ENCODE measurements around the gene DAAM2.

DNA sequence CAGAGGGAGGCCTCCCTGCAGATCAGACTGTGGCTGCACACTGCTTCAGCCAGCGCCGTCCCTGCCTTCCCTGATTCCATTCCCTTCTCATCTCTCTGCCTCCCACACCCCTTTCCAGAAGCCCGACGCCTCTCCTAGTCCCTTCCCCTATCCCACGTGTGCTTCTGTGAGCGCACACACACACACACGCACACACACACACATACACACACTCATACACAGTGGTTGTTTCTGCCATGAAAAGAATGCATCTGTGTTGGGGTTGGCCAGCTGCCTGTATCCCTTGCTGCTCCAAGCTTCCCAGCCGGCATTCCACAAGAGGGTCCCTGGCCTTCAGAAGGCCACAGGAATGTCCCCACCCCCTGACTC is 90.3 kb downstream of the DAAM2 start:
- TF ChIP-seq CTCF (IDR thresholded peaks at IDR 0.05), result no peak
- no peak for TF ChIP-seq POLR2A (IDR thresholded peaks at IDR 0.05)

Data from prostate gland (tissue), 2 donors.